Choroid plexus epithelial cell (primary cell): ENCODE measurements around the gene LCN2.
"Not testable (repeated sequence)": the region's sequence is repeated elsewhere in the genome, so short reads cannot be mapped to it uniquely, and the experiment has no call there.

Experiments
- DNase-seq: peaks from one replicate; pipeline ENCODE4 v3.0.0-alpha.2; 2010; ENCODE audit warnings: low read depth
- H3K4me3 ChIP-seq: 2 replicates; pipeline ENCODE4 v1.5.1; 2011; ENCODE audit warnings: low read depth, mild to moderate bottlenecking, control low read depth, low read length, moderate library complexity
- TF ChIP-seq, protein P1 (sequence below): conservative IDR thresholded peaks from 2 replicates; pipeline ENCODE4 v1.5.1; 2011; ENCODE audit warnings: low read depth, mild to moderate bottlenecking, control low read depth, inconsistent platforms, low read length, moderate library complexity

The LCN2 gene

DNA sequence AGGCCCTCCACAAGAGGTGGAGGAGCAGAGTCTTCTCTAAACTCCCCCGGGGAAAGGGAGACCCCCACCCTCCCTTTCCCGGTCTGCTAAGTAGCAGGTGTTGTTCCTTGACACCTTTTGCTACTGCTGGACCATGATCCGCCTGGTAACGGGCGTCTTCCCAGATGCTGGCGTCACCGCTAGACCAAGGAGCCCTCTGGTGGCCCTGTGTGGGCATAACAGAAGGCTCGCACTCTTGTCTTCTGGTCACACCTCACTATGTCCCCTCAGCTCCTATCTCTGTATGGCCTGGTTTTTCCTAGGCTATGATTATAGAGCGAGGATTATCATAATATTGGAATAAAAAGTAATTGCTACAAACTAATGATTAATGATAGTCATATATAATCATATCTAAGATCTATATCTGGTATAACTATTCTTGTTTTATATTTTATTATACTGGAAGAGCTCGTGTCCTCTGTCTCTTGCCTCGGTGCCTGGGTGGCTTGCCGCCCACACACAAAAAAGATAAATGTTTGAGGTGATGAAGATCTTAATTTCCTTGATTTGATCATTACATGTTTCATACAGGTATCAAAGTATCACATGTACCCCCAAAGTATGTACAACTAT, 19.2 kb upstream of the LCN2 start:
- TF ChIP-seq, protein P1, sequence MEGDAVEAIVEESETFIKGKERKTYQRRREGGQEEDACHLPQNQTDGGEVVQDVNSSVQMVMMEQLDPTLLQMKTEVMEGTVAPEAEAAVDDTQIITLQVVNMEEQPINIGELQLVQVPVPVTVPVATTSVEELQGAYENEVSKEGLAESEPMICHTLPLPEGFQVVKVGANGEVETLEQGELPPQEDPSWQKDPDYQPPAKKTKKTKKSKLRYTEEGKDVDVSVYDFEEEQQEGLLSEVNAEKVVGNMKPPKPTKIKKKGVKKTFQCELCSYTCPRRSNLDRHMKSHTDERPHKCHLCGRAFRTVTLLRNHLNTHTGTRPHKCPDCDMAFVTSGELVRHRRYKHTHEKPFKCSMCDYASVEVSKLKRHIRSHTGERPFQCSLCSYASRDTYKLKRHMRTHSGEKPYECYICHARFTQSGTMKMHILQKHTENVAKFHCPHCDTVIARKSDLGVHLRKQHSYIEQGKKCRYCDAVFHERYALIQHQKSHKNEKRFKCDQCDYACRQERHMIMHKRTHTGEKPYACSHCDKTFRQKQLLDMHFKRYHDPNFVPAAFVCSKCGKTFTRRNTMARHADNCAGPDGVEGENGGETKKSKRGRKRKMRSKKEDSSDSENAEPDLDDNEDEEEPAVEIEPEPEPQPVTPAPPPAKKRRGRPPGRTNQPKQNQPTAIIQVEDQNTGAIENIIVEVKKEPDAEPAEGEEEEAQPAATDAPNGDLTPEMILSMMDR = peak; percentile 9
- DNase-seq, H3K4me3 ChIP-seq: not testable (repeated sequence)

DNA sequence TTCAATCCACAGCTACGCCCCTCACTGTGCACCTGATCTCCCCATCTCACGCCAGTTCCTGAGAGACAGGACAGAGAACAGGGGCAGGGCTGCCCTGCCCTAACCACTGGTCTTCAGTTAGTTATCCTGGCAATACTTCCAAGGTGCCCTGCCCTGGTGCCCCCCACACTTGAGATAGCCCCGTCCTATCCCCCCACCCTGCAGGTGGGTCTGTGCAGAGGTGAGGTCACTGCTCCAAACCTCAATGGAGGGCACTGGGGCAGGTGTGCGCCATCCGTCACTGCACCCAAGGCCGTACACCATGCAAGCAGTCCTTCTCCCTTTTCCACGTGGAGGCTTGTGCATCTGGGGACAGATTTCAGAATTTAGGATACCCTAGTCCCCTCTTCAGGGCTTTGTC, 18.6 kb upstream of the LCN2 start:
- not testable (repeated sequence) for DNase-seq, H3K4me3 ChIP-seq

DNA sequence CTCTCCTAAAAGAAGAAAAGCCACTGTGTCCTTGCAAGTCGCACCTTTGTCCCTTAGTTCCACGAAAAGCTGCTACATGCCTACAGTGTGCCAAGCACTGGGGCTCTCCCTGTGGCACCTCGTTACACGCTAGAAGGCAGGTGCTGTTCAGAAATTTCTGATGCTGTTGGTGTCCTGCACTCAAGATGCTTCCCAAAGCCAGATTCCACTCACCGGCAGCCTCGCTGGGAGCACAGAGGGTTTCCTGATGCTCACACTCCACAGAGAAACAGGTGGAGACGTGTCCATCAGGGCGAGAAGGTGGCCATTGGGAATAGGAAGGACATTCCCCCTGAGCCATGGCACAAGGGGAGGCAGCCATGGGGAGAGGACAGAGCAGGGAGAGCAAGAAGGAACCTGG, 17.9 kb upstream of the LCN2 start:
- H3K4me3 ChIP-seq, DNase-seq: not testable (repeated sequence)

DNA sequence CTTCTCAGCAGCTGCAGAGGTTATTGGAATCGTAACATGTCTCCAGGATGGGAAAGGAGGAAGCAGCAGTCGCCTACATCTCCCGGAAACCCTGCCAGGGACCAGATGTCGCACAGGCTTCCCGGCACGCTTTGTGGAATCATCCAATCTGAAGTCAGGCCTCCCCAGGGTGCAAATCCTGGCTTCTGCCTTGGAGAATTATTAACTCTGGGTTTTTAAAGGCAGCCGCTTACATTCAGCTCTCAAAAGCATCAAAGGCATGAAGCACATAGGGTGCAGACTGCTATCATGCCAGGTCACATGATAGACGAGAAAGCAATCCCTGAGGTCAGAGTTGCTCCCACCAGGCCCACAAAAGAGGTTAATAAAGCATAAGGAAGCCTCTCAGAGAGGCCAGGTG, 17.1 kb upstream of the LCN2 start:
- DNase-seq, H3K4me3 ChIP-seq: not testable (repeated sequence)

DNA sequence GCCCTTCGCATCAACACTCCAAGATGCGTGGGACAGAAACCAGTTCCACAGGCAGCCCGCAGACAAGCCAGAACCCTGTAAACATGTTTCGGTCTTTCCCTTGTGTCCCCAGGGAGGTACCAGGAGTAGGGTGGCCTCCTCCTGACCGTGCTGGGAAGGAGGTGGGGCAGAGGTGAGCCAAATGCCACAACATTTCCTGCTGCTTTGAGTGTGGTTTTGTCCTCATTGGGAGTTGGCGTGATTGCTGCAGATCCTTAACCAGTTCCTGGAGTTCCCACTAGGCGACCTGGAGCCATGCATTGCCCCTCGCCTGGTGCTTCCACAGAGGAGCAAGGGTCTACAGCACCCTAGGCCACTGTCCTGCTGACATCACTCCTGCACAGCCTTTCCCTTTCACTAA, 13.7 kb upstream of the LCN2 start:
- DNase-seq = not testable (repeated sequence)

DNA sequence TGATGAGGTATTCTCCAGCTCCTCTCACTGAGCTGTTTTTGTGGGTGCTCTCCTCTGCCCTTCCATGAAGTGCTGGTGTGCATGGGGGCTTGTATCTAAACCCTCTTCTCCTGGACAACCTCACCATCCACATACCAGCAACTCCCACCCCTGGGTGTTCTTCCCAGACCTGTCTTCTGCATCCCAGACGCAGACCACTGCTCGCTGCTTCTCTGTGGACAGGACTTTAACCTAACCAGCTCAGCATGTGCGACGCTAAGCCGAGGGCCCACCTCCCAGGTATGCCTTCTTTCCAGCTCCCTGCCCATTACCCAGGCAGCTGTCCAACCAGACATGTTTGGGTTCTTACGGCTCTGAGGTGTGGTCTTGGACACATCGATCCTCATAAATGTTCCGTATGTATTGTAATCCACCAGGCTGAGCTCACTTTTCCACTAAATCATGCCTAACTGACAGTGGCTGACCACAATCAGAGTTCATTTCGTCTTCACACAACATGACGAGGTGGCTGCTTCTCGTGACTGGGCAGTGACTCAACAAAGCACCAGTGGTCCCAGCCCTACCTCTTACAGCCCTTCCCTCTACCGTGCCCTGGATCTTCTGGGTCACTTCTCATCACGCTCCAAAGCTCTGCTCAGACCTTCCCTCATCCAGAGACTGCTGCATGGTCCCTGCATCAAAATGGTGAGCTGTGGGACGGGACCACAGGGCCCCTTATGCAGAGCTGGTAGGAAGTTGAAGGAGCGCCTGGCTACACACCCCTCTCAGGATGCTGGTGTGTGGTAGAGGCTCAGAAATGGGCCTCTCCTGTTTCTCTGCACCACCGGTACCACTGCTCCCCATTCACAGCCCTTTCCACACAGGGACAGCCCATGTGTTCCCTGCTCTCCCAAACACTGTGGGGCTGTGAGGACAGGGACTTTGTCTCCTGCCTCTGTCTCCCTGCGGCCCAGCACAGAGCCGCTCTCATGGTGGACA, 12.1 kb upstream of the LCN2 start:
- no peak overlapping the region for H3K4me3 ChIP-seq
- peak; percentile 34 for DNase-seq
- TF ChIP-seq, protein P1 = no peak

More for the DNA sequence above, 13.7 kb upstream of the LCN2 start:
- not testable (repeated sequence) for H3K4me3 ChIP-seq

DNA sequence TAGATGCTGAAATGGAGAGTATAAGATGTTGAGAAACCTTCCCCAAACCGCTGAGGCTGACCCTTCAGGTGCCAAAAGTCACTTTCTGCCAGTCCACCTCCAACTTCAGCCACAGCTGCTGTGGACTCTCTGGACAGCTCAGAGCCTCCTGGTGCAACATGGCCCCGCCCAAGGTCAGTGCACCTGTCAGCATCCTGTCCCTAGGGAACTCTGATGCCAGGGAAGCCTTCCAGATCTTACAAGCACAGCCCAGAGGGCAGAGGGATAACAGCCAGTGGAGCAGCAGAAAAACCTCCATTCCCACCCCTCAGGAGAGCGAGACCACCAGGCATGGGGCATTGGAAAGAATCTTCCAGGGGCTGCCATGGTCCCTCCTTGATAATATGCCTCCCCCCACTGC, 11.3 kb upstream of the LCN2 start:
- no peak overlapping the region for H3K4me3 ChIP-seq
- DNase-seq = no peak
- TF ChIP-seq, protein P1 = no peak

DNA sequence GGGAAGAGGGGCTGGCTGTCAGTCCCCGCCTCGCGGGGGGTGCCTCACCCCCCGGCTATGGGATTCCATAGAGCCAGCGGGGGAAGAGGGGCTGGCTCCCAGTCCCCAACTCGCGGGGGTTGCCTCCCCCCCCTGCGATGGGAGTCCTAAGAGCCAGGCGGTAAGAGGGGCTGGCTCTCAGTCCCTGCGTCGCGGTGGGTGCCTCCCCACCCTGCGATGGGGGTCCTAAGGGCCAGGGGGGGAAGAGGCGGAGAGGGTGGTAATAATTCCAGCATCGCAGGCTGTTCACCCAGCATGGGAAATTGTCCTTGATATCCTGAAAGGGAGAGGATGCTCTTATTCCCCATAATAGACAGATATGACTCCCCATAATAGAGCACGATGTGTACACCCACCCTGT, 9.6 kb upstream of the LCN2 start:
- DNase-seq = no peak
- TF ChIP-seq, protein P1 = no peak
- H3K4me3 ChIP-seq = no peak overlapping the region

DNA sequence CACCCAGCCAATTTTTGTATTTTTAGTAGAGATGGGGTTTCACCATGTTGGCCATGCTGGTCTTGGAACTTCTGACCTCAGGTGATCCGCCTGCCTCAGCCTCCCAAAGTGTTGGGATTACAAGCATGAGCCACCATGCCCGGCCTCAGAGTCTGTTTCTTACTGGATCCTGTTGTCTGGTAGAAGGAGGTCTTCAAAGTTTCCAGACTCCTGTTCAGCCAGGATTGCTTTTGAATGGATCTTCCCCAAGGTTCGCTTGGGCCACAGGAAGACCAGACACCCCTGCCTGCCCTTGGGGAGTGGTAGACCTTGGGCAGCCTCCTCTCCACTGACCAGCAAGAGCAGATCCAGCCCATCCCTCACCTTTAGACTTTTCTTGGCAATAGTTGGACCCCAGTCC, 7.6 kb upstream of the LCN2 start:
- DNase-seq = no peak
- H3K4me3 ChIP-seq = no peak overlapping the region
- TF ChIP-seq, protein P1 = no peak
